NCI-H510A (cell line): ENCODE data around the gene DUS4L.
"Not testable (repeated sequence)": the region's sequence is repeated elsewhere in the genome, so short reads cannot be mapped to it uniquely, and the experiment has no call there.

Experiments used
- DNase-seq: peaks from one replicate; lab custom pipeline; 2025; lab: John Stamatoyannopoulos, UW

Gene DUS4L, protein sequence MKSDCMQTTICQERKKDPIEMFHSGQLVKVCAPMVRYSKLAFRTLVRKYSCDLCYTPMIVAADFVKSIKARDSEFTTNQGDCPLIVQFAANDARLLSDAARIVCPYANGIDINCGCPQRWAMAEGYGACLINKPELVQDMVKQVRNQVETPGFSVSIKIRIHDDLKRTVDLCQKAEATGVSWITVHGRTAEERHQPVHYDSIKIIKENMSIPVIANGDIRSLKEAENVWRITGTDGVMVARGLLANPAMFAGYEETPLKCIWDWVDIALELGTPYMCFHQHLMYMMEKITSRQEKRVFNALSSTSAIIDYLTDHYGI

DNA sequence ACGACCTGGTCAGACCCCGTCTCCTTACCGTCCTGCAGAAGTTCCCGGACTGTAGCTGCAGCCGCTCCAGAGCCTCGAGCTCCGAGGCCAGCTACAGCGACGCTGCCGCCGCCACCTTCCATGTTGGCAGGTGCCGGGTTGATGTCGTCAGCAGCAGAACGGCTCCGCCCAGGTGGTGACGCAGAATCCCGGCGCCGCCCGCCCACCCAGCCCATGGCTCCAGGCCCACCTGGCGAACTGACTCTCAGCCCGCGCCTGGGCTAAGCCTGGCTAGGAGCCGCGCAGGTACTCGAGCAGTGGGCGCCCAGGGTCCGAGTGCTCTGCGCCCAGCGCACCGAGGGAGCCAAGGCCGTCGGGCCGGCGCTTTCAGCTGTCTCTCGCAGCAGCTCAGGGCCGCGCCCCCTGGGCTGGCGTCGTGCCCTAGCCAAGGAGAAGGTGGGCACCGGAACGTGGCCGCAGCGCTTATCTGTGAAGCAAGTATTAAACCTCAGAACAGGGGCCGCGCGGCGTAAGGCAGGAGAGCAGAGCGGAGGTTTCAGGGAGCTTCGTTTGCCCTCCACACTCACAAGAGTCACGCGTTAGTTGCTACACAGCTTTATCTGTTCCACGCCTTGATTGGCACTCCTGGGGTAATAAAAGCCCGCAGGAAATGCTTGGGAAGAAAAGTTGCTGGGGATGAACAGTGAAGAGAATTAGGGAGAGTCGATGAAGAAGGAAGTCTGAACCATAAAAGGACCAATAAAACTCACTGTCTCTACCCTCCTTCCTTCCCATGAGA, at the start of gene DUS4L, which contains the start of gene COG5:
DUS4L (plus strand) TSS at position 197 of the 778 bp plus-strand sequence. CDS start 3,100 bp downstream, outside the sequence.
COG5 (minus strand) TSS at position 146 of the 778 bp plus-strand sequence; CDS start at position 122, 24 bp downstream.
- peak; percentile 61 for DNase-seq

DNA sequence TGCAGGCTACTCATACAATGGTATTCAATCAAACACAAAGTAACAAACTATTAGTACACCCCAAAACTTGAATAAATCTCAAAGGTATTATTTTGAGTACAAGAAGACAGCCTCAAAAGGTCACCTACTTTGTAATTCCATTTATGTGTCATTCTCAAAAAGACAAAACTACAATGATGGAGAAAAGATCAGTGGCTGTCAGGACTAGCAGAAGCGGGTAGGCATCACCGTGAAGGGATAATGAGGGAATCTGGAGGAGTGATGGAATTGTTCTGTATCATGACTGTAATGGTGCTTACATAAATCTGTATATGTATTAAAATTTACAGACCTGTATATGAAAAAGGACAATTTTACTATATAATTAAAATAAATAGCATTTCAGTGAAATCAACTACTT, 37.1 kb upstream of the DUS4L start:
- DNase-seq = no peak

DNA sequence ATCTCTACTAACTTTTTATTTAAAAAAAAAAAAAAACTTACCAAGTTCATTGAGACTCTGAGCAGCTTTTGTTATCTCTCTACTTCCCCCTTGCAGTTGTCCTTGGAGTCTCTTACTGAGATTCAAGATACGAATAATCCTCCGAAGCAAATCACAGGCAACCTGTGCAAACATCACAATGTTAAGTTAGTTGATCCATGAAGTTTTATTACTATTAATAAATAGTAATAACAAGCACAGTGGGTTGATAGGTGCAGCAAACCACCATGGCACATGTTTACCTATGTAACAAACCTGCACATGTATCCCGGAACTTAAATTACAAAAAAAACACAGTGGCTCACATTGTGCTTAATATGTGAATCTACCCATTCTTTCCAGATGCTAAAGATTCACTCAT, 36.6 kb upstream of the DUS4L start:
- no peak for DNase-seq

DNA sequence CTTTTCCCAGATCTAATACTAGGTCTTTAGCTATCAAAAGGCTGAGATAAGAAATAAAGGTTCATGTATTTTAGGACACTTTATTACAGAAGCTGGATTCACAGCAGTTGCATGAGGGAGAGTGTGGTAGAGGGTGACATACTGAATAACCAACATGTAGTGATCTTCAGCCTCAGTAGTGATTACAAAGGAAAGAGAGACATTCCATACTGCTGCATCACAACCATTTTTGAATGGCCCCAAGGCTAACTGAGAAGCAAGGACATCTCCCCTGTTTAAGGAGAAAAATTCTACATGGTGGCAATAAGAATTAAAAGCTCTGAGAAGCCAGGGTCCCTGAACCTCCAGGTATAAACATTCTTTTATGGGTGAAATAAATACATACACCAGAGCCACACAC, 35.3 kb upstream of the DUS4L start:
- no peak for DNase-seq

DNA sequence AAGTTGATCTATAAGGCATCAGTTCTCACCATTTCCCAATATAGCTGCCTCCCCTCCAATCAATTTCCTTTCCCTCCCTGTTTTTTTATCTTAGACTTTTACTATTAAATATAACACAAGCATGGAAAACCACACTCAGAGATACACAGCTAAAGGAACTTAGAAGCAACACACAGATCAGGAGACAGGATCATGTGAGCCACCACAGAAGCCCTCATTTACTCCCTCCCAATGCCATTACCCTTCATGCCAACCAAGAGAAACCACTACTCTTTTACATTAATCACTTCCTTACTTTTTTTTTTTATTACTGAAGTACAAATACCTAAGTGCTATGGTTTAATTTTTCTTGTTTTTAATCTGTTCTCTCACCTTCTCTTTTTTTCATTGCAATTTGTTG, 33.0 kb upstream of the DUS4L start:
- no peak for DNase-seq

DNA sequence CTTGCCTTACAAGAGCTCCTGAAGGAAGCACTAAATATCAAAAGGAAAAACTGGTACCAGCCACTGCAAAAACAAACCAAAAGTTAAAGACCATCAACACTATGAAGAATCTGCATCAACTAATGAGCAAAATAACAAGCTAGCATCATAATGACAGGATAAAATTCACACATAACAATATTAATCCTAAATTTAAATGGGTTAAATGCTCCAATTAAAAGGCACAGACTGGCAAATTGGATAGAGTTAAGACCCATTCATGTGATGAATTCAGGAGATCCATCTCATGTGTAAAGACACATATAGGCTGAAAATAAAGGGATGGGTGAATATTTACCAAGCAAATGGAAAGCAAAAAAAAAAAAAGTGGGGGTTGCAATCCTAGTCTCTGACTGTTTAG, 29.6 kb upstream of the DUS4L start:
- no peak for DNase-seq

DNA sequence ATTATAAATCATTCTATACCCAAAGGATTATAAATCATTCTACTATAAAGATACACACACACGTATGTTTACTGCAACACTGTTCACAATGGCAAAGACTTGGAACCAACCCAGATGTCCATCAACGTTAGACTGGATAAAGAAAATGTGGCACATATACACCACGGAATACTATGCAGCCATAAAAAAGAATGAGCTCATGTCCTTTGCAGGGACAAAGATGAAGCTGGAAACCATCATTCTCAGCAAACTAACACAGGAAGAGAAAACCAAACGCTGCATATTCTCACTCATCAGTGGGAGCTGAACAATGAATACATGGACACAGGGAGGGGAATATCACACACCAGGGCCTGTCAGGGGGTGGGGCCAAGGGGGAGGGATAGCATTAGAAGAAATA, 26.5 kb upstream of the DUS4L start:
- DNase-seq = not testable (repeated sequence)

DNA sequence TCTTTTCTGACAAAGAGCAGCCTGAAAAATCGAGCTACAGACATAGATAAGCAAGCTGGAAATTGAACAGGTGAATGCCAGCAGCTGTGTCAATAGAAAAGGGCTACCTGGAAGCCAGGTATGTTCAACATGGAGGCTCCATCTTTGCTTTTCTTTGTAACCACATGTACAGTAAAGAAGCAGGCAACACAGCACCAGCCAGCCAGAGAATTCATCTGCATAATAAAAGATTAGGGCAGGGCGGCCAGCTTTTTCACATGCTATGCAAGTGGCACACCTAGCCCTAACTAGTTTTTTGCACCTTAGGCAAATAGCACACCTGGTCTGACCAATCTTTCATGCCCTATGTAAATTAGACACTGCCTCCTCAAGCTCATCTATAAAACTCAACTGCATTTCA, 25.8 kb upstream of the DUS4L start:
- DNase-seq = peak; percentile 74

DNA sequence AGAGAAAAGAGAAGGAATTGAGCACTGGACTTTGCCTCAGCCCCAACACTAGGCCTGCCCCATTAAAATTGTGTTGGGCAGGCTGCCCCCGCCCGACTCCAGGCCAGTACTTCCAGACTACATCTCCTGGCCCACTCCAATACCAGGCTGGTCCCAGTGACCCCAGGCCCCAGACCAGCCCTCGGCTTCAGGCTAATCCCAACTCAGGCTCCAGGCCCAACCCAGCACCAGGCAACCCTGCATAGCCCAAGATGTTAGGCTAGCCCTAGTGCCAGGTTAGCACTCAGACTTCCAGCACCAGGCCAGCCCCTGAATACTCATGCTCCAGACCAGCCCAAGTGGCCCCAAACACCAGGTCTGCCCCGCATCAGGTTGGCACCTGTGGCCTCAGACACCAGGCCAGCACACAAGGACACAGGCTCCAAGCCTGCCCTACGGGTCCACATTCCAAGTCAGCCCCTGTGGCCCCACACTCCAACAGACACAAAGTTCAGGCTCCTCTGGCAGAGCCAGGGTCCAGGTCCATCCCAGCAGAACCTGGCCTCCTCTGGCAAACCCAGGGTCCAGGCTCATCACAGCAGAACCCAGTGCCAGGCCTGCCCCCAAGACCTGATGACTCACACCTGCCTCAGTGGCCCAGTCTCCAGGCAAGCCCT, 20.3 kb upstream of the DUS4L start:
- DNase-seq = no peak

DNA sequence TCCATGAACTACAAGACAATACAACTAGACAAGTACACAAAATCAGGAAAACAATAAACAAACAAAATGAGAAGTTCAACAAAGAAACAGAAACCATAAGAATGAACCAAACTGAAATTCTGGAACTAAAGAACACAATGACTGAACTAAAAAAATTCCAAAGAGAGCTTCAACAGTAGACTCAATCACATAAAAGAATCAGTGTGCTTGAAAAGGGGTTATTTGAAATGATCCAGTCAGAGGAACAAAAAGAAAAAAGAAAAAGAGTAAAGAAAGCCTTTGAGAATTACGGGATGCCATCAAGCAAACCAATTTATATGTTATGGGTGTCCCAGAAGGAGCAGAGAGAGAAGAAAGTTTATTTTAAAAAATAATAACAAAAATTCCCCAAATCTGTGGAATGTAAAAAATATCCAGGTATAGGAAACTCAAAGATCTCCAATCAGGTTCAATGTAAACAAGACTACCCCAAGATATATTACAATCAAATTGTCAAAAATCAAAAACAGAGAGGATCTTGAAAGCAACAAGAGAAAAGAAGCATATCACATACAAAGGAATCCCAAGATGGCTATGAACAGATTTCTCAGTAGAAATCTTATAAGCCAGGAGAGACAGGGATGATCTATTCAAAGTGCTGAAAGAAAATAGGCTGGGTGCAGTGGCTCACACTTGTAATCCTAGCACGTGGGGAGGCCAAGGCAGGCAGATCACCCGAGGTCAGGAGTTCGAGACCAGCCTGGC, 18.8 kb upstream of the DUS4L start:
- no peak for DNase-seq

DNA sequence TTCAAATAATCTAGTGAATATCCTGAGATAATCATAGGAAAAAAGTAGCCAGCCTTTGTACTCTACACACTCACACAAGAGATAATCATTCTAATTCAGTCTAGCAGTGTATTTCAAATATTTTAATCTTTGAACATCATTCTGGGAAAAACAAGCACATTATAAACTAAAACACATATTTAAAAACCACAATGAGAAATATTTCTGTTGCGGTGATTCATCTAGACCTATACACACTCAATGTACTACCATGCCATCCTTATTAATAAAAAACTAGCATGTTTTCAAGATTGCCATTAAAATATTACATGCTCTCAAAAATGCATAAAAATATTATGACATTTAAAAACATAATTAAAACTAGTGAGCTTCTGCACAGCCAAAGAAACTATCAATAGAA, 11.8 kb upstream of the DUS4L start:
- no peak for DNase-seq

DNA sequence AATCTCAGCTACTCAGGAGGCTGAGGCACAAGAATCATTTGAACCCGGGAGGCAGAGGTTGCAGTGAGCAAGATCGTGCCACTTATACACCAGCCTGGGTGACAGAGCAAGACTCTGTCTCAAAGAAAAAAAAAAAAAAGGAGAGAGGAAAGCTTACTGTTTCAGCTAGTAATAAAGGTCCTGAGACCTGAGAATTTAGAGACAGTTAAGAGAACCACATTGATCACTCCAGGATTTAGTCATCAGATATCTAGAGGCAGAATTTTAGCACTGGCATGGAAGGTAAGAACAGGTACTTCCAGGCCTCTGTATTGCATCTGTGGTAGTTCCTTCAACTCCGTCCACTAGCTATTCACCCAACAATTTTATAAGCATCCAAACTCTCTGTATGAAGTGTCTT, 7.9 kb upstream of the DUS4L start:
- DNase-seq = no peak

DNA sequence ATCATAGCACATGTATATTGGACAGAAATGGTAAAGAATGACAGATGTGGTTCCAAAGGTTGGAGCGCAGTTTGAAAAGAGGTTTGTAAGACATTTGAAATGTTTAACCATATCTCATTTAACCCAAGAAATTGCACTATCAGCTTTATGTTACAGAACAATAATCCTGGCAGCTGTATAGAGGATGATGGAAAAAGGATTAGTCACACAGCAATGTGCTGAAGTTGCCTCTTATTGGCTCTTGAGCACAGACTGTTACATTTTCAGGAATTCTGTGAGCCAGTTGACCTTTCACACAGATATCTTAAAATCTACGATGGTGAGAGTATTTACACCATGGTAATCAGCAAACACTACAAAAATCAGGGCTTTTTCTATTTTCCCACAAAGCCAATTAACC, 3.9 kb upstream of the DUS4L start:
- DNase-seq = no peak

DNA sequence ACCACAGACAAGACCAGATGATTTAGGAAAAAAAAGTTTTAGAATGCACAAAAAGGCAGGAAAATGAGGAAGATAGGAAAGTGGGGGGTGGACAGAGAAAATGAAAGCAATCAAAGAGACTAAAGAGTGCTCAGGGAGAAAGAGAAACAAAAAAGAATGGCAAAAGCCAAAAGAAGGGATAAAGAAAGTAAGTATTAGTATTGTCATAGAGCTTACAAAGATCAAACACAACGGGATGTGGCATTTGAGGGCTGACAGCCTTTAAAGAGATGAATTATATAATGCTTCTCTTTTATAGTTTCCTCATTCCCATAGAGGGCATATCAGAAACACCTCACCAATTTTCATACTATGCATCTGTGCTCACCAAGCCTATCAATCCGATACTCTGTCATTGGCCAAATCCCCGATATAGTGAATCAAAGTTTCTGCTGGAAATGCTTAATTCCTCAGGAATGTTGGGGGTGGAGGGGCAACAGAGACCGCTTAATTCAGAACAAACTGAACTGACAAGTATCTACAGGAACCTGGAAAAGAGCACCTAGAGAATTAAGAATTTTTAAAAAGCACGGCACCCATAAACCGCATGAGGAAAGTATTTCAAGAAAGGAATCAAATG, 2.8 kb upstream of the DUS4L start:
- DNase-seq = no peak

DNA sequence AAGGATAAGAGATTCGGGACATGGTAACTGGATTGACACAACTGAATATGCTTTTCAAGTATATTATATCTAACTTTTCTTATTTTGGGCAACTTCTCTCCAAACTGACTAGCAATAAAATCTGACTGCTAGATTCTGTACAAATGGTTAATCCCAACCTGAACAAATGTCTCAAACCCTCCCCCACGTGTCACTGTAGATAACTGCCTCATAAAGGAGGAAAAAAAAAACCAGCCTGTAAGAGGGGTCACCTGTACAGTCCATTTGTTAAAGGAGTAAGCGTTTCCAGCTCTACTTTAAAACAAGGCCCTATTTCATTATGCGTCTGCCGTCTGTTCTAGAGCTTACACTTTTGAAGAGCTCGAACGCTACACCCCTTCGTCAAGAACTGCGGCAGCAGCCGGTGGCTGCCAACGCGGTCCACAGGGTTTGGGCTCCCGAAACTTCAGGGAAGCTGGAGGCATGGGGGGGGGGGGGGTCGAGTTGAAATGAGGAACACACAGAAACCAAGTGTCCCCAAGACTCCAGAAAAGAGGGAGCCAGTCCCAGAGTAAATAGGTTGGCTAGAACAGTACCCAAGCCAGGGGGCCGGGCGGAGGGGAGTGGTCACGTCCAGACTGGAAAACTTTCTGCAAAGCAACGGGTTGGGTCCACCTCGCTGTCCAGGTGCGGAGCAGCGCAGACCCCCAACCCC, 543 bp upstream of the DUS4L start:
- DNase-seq = peak; percentile 26

DNA sequence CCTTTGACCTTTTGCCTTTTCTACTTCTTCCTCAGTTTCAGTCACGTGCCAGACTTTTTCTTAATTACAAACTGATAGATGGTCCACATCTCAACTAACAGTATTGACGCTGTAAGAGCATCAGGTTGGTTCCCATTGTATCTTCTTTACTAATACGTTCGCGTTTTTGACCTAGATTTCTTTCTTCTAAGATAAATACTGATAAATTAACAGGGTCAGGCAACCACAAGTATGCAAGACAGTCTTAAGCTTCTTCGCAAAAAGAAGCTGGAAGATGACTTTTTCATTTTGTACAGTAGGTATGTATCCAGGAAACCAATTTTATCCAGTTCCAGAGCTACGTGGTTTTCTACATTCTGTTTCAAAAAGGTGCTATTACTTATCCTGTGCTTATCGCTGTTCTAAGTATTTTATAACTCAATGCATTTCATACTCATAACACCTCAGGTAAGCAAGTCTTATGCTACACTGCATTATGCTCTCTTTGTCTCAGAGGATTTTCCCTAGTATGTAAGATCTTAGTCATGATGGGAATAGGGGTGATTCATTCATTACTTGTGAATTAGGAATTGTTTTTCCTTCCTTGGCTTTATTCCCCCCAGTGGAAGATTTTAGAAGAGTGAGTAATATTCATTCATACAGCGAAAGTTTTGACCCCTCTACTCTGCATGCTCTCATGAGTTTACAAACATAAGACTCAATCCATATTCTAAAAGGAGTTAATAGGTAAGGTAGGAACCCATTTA, 955 bp downstream of the DUS4L start:
- DNase-seq = no peak

DNA sequence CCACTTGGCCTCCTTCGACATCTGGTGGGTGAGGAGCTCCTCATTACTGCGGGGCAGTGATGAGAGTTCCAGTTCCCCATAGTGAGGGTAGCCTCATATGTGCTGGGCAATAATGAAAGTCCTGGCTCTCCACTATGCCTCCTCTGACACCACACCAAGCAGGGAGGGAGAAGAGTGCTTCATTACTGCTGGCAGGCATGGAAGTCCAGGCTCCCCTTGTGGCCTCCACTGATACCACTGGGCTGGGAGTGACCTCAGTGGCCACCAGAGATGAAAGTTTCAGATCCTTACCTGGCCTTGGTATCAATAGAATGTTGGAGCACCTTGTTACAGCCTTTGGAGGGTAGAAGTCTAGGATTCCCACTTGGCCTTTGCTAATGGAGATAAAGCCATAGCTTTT, 6.5 kb downstream of the DUS4L start:
- DNase-seq = no peak

DNA sequence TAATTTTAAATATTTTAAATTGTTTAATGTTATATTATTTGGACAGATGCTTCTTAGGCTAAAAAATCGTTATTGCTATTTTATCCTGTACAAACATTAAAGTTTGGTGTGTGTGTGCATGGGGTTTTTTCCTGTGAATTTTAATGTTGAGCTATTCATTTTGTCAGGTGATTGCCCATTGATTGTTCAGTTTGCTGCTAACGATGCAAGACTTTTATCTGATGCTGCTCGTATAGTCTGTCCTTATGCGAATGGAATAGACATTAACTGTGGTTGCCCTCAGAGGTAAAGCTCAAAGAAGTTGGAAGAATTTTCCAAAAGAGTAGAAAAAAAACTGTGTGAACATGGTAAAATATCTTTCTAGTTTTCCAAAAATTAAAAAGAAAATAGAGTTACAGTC, 9.8 kb downstream of the DUS4L start:
- no peak for DNase-seq

DNA sequence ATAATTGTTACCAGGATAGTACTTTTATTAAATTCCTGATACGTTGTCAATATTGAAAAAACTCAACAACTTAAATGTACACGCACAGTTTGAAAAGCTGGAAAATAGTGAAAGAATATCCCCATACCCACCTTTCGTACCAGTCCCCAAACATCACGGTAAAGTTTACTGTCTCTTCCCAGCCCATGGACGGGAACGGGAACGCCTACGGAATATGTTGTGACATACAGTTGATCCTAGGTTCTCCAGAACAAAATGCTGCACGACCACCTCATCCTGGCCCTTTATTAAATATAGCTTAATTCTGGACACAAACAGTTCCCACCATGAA, 15.7 kb downstream of the DUS4L start:
- DNase-seq = no peak

DNA sequence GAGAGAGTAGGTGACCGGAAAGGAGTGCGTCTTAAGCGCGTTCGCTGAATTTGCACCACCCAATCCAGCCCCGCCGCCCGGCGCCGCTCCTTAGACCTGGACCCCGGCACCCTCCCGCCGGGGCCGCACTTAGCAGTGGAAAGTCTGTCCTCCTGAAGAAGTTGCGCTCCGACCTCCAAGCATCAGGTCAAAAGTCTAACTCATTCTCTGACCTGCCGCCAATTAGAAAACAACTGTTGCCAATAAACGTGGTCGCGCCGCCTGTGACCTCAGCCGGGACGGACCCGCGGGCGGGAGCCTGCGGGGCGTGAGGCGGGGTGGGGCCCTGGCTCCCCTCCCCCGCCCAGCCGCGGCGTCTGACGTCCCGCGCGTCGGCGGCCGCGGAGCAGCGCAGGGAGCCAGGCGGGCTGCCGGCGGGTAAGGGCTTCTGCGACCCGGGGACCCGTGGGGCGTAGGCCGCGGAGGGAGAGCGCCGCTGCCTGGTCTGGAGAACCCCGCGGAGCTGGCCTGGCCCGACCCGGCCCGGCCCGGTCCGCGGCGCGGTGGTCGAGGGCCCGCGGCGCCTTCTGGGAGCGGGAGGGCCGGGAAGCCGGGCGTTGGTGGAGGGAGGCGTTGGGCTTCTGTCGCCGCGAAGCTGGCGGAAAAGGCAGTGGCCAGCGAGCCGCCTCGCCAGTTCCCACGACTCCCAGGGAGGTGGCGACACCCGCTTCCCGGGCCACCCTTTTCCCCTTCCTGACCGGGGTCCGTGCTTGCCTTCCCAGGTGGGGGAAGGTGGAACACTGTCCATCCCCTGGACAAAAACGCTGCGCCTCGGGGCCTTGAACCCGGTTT, 16.3 kb downstream of the DUS4L start, which contains the start of gene BCAP29:
BCAP29 (plus strand) TSS at position 362 of the 831 bp plus-strand sequence. CDS start 527 bp downstream, outside the sequence.
- DNase-seq = peak; percentile 23
